ENCODE data around the gene RAB14. TPM values are rescaled to one million over a fixed set of nuclear protein-coding genes. Genes with fewer than 3 reads are reported as not detected.

Gene RAB14
- total and polyA plus RNA-seq, 2 donors from 2014 or later = 48.0 to 78.6 TPM

- DNase-seq = no peak
- TF ChIP-seq, protein P1, sequence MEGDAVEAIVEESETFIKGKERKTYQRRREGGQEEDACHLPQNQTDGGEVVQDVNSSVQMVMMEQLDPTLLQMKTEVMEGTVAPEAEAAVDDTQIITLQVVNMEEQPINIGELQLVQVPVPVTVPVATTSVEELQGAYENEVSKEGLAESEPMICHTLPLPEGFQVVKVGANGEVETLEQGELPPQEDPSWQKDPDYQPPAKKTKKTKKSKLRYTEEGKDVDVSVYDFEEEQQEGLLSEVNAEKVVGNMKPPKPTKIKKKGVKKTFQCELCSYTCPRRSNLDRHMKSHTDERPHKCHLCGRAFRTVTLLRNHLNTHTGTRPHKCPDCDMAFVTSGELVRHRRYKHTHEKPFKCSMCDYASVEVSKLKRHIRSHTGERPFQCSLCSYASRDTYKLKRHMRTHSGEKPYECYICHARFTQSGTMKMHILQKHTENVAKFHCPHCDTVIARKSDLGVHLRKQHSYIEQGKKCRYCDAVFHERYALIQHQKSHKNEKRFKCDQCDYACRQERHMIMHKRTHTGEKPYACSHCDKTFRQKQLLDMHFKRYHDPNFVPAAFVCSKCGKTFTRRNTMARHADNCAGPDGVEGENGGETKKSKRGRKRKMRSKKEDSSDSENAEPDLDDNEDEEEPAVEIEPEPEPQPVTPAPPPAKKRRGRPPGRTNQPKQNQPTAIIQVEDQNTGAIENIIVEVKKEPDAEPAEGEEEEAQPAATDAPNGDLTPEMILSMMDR (IDR thresholded peaks at IDR 0.05; ENCODE audit: borderline replicate concordance, extremely low read depth, insufficient read depth) = no peak
- intact Hi-C loops (cut with DNase I) = no loop called here
These were observed 33.8 kb upstream of the RAB14 start for GRCh38 chr9:121235512-121235911.

GRCh38 chr9:121234832-121235161 is 33.1 kb upstream of the RAB14 start:
- TF ChIP-seq, protein P1 (IDR thresholded peaks at IDR 0.05; ENCODE audit: borderline replicate concordance, extremely low read depth, insufficient read depth) = no peak
- no peak overlapping the region for H3K9ac ChIP-seq (ENCODE audit: low read length in 3 of 3)
- H3K27ac ChIP-seq (ENCODE audit: low read depth in 2 of 2, low read length in 2 of 2) = no peak overlapping the region
- intact Hi-C loops (cut with DNase I) = no loop called here
- no peaks in the 10 kb centered on the region for H3K36me3 ChIP-seq (ENCODE audit: control insufficient read depth in 2 of 3, insufficient read depth in 3 of 3, low read length in 3 of 3)
- FAIRE-seq = no peak
- H3K9me3 ChIP-seq (ENCODE audit: control insufficient read depth in 2 of 3, insufficient read depth in 1 of 3, low read length in 3 of 3) = no peaks in the 10 kb centered on the region
- H3K4me3 ChIP-seq (ENCODE audit: low read length in 3 of 3) = no peak overlapping the region
- H3K4me1 ChIP-seq (ENCODE audit: control insufficient read depth in 2 of 3, insufficient read depth in 2 of 3, low read depth in 1 of 3, low read length in 3 of 3) = no peaks in the 10 kb centered on the region
- DNase-seq = no peak
- H3K27me3 ChIP-seq (ENCODE audit: control insufficient read depth, insufficient read depth, low read length) = no peaks in the 10 kb centered on the region

More at GRCh38 chr9:121235512-121235911, 33.8 kb upstream of the RAB14 start:
- Histone ChIP-seq H3K4me3 (ENCODE audit: low read length in 3 of 3) (no peak overlapping the region), H3K36me3 (ENCODE audit: control insufficient read depth in 2 of 3, insufficient read depth in 3 of 3, low read length in 3 of 3) (no peaks in the 10 kb centered on the region), H3K9ac (ENCODE audit: low read length in 3 of 3) (no peak overlapping the region), H3K27ac (ENCODE audit: low read depth in 2 of 2, low read length in 2 of 2) (no peak overlapping the region), H3K27me3 (ENCODE audit: control insufficient read depth, insufficient read depth, low read length) (no peaks in the 10 kb centered on the region), H3K9me3 (ENCODE audit: control insufficient read depth in 2 of 3, insufficient read depth in 1 of 3, low read length in 3 of 3) (no peaks in the 10 kb centered on the region), H3K4me1 (ENCODE audit: control insufficient read depth in 2 of 3, insufficient read depth in 2 of 3, low read depth in 1 of 3, low read length in 3 of 3) (no peaks in the 10 kb centered on the region)
- FAIRE-seq = no peak

DNA sequence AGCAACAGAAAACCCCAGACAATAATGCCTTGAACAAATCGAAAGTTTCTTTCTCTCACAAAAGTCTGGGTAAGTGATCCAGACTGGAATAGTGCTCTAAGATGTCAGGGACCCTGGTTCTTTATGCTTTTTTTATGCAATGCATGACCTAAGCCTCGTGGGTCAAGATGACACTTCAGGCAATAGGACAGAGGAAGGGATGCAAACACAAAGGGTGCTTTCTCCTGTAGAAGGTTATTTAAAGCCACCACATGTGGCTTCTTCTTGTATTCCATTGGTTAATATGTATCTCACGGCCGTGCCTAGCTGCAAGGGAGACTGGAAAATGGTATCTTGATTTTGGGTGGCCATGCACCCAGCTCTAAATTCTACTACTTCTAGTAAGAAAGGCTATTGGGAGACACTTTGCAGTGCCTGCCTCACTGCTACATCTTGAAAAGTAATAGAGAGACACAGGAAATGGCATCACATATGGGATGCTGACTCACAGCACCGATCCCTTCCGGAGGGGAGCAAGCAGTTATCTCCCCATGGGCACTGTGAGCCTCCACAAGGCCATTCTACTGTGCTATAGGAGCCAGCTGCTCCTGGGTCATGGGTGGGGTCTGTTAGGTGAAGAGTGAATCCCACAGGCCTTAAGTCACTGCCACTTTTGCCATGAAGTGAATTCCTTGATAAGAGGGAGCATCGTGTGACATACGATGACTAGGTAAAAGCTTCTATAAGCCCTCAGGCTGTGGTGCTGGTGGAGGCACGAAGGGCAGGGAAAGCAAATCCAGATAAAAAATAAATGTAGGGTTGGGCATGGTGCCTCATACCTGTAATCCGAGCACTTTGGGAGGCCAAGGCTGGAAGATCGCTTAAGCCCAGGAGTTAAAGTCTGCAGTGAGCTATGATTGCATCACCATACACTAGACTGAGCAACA is 32.5 kb upstream of the RAB14 start:
- no peaks in the 10 kb centered on the region for H3K9me3 ChIP-seq (ENCODE audit: control insufficient read depth in 2 of 3, insufficient read depth in 1 of 3, low read length in 3 of 3)
- FAIRE-seq (no peak), DNase-seq (no peak)
- H3K27ac ChIP-seq (ENCODE audit: low read depth in 2 of 2, low read length in 2 of 2) = no peak overlapping the region
- TF ChIP-seq, protein P1 (IDR thresholded peaks at IDR 0.05; ENCODE audit: borderline replicate concordance, extremely low read depth, insufficient read depth) = no peak
- no peak overlapping the region for H3K9ac ChIP-seq (ENCODE audit: low read length in 3 of 3)
- intact Hi-C loops (cut with DNase I) = no loop called here
- no peaks in the 10 kb centered on the region for H3K36me3 ChIP-seq (ENCODE audit: control insufficient read depth in 2 of 3, insufficient read depth in 3 of 3, low read length in 3 of 3)
- H3K4me3 ChIP-seq (ENCODE audit: low read length in 3 of 3) = no peak overlapping the region
- no peaks in the 10 kb centered on the region for H3K27me3 ChIP-seq (ENCODE audit: control insufficient read depth, insufficient read depth, low read length)
- H3K4me1 ChIP-seq (ENCODE audit: control insufficient read depth in 2 of 3, insufficient read depth in 2 of 3, low read depth in 1 of 3, low read length in 3 of 3) = no peaks in the 10 kb centered on the region

Measured in kidney (tissue), 14 donors.